Prostate gland (tissue), 2 donors: ENCODE data around the gene USP24. TPM values are rescaled to one million over a fixed set of nuclear protein-coding genes. Genes with fewer than 3 reads are reported as not detected.

Experiments used
- DNase-seq: peaks from one replicate; pipeline ENCODE4 v3.0.0-alpha.2; 2019; ENCODE audit warnings: low spot score
- H3K27ac ChIP-seq, 2 donors: fragments of 200-600 bp; sonication (generic); 2 replicates each; pipeline ENCODE4 v1.5.1; 2017 to 2019
- H3K27me3 ChIP-seq: fragments of 200-600 bp; sonication (generic); replicated peaks from 2 replicates; pipeline ENCODE4 v1.5.1; 2019; ENCODE audit not compliant: insufficient read depth
- H3K36me3 ChIP-seq, 2 donors: fragments of 200-600 bp; sonication (generic); 1 replicate in 1 of 2; 2 replicates in 1 of 2; pipeline versions ENCODE4 v1.5.1 to v1.8.1; 2017 to 2019
- H3K4me1 ChIP-seq: fragments of 200-600 bp; sonication (generic); replicated peaks from 2 replicates; pipeline ENCODE4 v1.5.1; 2019
- H3K4me3 ChIP-seq, 2 donors: fragments of 200-600 bp; sonication (generic); 2 replicates each; pipeline ENCODE4 v1.5.1; 2017 to 2019
- H3K9me3 ChIP-seq: fragments of 200-600 bp; sonication (generic); 2 replicates; pipeline ENCODE4 v1.5.1; 2017
- CTCF ChIP-seq, 4 experiments: fragments of 200-600 bp in 2 of 4; fragments of 450-650 bp in 2 of 4; sonication (generic) in 2 of 4; IDR thresholded peaks; 1 replicate in 3 of 4; 2 replicates in 1 of 4; pipeline ENCODE4 v1.5.1; 2016 to 2019; ENCODE audit warnings: antibody characterized with exemption in 4 of 4, mild to moderate bottlenecking in 2 of 4, moderate library complexity in 2 of 4
- POLR2A ChIP-seq: fragments of 450-650 bp; IDR thresholded peaks from one replicate; pipeline ENCODE4 v1.6.1; 2016; ENCODE audit warnings: antibody characterized with exemption, mild to moderate bottlenecking
- POLR2AphosphoS5 ChIP-seq: sonication (generic); formaldehyde crosslinking; IDR thresholded peaks from one replicate; pipeline ENCODE4 v1.6.1; 2017; ENCODE audit warnings: antibody characterized with exemption
- WGBS: methylation state at CpG from one replicate; pipeline ENCODE4 v1.1.5; 2018; 5-methylcytosine and 5-hydroxymethylcytosine counted together
- intact Hi-C: fragments of 100-400 bp; cut with DNase I; formaldehyde crosslinking; loops from one replicate; pipeline ENCODE4 v1.14.2; 2022
- total RNA-seq, 2 donors: library from RNA; depleted of rRNA; stranded (reverse); fragments of >200 nt; gene quantifications; one replicate each; pipeline ENCODE4 v1.1.0, GENCODE V29; 2016

USP24 gene
- total RNA-seq, 2 donors from 2014 or later, result 29.7 to 44.6 TPM

GRCh38 chr1:55170426-55170825, 44.7 kb downstream of the USP24 start:
- no peak overlapping the region for H3K27ac ChIP-seq
- intact Hi-C loops, result no loop called here
- DNase-seq, result no peak
- H3K4me1 ChIP-seq, result no peaks in the 10 kb centered on the region
- no peaks in the 10 kb centered on the region for H3K27me3 ChIP-seq
- TF ChIP-seq POLR2A (no peak), CTCF (IDR thresholded peaks at IDR 0.05) (no peak), POLR2AphosphoS5 (no peak)
- WGBS, result 84% methylated on average over 1 of the region's 1 CpG
- H3K36me3 ChIP-seq, result no peaks in the 10 kb centered on the region
- no peaks in the 10 kb centered on the region for H3K9me3 ChIP-seq
- no peak overlapping the region for H3K4me3 ChIP-seq

- Histone ChIP-seq H3K4me1 (no peaks in the 10 kb centered on the region), H3K36me3 (no peaks in the 10 kb centered on the region), H3K4me3 (no peak overlapping the region), H3K27ac (no peak overlapping the region), H3K27me3 (no peaks in the 10 kb centered on the region), H3K9me3 (no peaks in the 10 kb centered on the region)
- intact Hi-C loops, result no loop called here
- WGBS, result 96% methylated on average over 1 of the region's 1 CpG
- no peak for DNase-seq
- TF ChIP-seq POLR2AphosphoS5 (no peak), POLR2A (no peak), CTCF (IDR thresholded peaks at IDR 0.05) (no peak)
Observed at GRCh38 chr1:55169126-55169525, 46.0 kb downstream of the USP24 start.

- no peak for DNase-seq
- intact Hi-C loops, result no loop called here
- 86% methylated on average over 4 of the region's 4 CpGs for WGBS
Observed at GRCh38 chr1:55168353-55168752, 46.8 kb downstream of the USP24 start.

GRCh38 chr1:55167224-55167871, 47.8 kb downstream of the USP24 start:
- Histone ChIP-seq H3K27me3 (no peaks in the 10 kb centered on the region), H3K4me1 (no peaks in the 10 kb centered on the region), H3K27ac (no peak overlapping the region), H3K4me3 (no peak overlapping the region), H3K9me3 (no peaks in the 10 kb centered on the region), H3K36me3 (no peaks in the 10 kb centered on the region)
- whole genome bisulfite sequencing, result 51% methylated on average over 6 of the region's 6 CpGs
- TF ChIP-seq POLR2A (no peak), POLR2AphosphoS5 (no peak), CTCF (IDR thresholded peaks at IDR 0.05) (no peak)
- no peak for DNase-seq
- intact Hi-C loops, result no loop called here

More at GRCh38 chr1:55168353-55168752, 46.8 kb downstream of the USP24 start:
- H3K27ac ChIP-seq, result no peak overlapping the region
- no peaks in the 10 kb centered on the region for H3K36me3 ChIP-seq
- H3K4me1 ChIP-seq, result no peaks in the 10 kb centered on the region
- no peaks in the 10 kb centered on the region for H3K9me3 ChIP-seq
- H3K4me3 ChIP-seq, result no peak overlapping the region
- TF ChIP-seq CTCF (IDR thresholded peaks at IDR 0.05), result no peak
- no peak for TF ChIP-seq POLR2AphosphoS5
- TF ChIP-seq POLR2A, result no peak
- no peaks in the 10 kb centered on the region for H3K27me3 ChIP-seq

- intact Hi-C loops, result no loop called here
- H3K27ac ChIP-seq, result no peak overlapping the region
- TF ChIP-seq POLR2AphosphoS5, result no peak
- no peaks in the 10 kb centered on the region for H3K9me3 ChIP-seq
- H3K27me3 ChIP-seq, result no peaks in the 10 kb centered on the region
- no peak overlapping the region for H3K4me3 ChIP-seq
- no peak for DNase-seq
- H3K36me3 ChIP-seq, result no peaks in the 10 kb centered on the region
- no peaks in the 10 kb centered on the region for H3K4me1 ChIP-seq
- 97% methylated on average over 2 of the region's 2 CpGs for WGBS
Observed at GRCh38 chr1:55164906-55165305, 50.3 kb downstream of the USP24 start.
